GM03348 (cell line): ENCODE measurements around the gene STK39.
A peak's percentile ranks its signal among the peaks of the same experiment; 100 is the strongest.
"Not testable (repeated sequence)": the region's sequence is repeated elsewhere in the genome, so short reads cannot be mapped to it uniquely, and the experiment has no call there.

Source experiments
- DNase-seq: peaks from one replicate; pipeline ENCODE4 v3.0.0; 2012; ENCODE audit warnings: low spot score

Gene STK39

DNA sequence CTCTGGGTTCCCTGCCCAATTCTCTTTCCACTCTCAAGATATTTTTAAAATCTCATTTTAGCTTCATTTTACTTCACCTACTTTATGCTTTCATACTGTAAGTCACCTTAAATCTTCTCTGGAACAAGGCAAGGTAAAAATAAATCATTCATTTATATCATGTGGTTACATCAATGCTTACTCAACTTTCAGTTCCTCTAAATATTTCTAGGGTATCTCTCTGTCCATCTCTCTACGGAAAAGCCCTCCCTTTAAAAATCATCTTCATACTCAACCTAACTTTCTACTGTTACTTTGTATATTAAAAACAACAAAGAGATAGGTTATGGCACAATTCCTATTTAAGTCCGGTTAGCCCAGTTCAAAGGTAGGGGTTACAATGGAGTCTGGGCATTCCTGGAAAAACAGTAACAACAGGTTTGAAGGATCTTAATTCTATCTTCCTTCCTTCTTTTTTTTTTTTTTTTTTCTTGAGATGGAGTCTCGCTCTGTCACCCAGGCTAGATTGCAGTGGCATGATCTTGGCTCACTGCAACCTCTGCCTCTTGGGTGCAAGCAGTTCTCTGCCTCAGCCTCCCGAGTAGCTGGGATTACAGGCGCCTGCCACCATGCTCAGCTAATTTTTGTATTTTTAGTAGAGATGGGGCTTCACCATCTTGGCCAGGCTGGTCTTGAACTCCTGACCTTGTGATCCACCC lies 205.1 kb downstream of the STK39 start:
- DNase-seq, result not testable (repeated sequence)

DNA sequence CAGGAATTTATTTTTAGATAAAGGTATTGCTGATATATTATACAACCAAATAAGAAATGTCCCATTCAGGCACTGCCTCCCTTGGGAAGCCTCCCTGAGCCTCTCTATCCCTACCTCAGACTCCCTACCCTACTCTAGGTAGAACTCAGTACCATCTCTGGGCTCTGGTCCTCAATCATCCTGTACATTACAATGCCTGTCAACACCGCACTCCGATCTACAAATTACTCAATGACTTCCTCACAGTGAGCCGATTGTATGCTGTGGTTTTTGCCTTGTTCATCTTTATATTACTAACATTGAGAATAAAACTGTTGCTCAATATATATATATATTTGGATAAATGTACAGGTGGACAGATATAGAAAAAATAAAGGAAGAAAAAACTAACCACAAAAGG lies 207.5 kb downstream of the STK39 start:
- DNase-seq, result no peak

DNA sequence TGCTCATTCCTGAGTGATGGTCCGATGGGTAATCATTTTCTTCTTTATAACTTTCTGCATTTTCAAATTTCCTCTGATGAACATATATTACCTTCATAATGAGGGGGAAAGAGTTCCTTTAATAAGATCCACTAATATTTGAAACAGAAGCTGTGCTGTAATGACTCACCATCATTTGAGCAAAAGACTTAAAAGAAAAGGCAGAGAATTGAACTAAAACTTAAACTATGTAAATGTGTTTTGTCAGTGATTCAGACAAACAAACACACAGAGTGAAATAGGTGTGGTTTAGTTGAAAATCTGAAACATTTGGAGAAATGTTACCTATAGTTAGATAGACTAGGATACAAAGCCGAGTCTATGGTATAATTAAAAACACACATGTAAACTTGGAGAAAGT lies 209.6 kb downstream of the STK39 start:
- no peak for DNase-seq

DNA sequence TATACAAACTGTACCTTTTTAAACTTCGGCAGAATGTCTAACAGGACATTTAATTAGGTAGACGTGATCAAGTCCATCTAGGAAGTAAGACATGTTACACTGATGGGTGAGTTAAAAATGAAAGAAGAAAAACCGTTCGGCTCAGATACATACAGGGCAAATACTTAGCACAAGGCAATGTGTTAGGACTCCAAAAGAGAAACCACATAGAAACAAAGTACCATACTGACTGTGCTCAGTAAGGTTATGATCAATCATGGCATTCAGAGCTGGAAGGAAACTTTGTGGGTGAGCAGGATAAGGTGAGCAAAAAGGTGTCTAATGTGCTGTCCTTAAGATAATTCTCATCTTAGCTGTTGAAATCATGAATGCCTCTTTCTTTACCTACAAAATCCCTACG lies 211.9 kb downstream of the STK39 start:
- DNase-seq, result no peak

DNA sequence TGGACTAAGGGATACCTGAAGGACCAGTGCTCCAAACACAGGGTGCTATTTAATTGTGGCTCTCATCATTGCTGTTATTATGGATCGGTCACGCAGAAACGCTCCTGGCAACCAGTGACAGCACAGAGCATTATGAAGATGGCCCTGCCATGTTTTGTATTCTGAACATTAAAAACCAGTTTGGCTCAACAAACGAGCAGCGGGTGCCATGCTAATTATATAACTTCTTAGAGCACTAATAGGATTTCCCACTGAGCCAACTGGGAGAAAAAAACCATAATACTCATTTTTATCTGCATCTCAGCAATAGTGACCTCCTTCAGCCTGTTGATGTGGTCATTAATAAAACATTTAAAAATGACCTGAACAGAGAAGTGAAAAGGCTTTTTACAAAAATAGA lies 212.8 kb downstream of the STK39 start:
- no peak for DNase-seq

DNA sequence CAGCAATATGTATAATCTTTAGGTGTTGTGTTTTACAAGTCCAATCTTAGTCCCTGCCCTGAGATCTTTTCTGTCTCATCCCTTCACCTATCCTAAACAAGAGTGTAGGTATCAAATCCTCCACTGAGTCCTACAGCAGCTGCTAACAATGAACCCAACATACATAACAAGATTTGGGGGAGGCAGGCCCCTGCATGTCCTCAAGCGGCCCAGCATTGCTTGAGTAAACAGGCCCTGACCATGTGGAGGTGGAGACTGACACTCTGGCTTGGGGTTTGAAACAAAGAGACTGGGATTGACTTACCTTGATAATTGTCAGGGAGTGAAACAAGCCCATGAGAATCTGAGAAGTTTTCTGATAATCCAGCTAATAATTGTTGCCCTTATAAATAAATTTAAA lies 213.4 kb downstream of the STK39 start:
- no peak for DNase-seq

DNA sequence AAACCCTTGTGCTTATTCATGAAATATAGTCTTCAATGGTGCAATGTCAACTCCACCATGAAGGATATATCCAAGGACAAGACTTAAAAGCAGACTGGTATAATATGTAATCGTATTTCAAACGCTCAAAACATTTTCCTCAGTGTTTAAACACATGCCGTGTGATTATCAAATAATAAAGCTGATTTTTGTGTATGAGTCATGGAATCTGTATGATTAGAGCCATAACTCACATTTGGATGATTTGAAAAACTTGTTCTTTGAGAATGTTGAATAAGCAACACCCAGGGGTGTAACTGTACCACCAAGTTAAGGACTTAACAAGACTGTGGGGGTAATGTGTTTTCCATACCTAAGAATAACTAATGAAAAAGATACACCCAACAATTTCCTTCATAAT lies 215.3 kb downstream of the STK39 start:
- DNase-seq, result no peak

DNA sequence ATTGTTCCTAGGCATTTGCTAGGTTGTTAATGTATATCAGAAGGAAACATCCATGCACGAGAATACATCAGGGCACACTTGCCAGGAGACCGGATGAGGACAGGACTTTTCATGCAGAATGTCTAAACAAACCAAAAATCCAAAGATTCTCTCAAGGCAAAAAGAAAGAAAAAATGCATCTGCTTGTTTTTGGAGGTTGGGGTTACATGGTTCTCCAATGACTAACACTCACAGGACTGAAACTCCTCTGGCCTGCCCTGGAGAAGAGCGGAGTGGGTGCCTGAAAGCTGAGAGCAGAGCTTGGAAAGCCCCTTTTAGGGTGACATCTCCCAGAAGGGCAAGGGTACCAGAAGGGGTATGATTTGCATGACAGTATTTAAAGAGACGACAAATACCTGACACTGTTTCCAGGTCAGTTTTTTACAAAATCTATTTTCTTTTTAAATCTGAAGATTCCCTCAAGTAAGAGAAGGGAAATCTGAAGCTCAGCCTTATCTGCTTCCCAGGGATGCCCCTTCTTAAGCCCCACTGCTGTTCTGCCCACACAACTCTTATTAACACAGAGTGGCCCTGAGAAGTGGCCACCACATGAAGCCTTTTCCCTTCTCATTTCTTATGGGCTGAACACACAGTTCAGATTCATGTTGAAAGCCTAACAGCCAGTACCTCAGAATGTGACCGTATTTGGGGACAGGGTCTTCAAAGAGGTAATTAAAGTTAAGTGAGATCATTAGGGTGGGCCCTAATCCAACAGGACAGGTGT lies 216.4 kb downstream of the STK39 start:
- DNase-seq, result peak; percentile 72

DNA sequence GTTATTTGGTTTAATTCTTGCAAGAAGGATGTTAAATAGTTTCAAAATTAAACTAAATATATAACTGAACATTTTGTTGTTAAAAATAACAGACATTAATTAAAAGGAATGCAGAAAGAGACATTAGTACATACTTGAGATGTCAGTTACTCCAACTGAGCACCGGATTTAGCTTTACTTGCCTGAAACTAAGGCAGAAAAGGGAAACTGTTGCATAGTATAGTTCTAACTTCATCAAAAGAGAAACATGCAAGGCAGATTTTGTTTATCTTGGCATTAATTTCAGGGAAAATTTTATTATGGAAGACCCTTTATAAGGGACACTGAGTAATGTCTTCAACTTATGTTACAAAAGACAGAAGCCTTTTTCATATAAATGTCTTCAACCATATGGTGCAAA lies 218.3 kb downstream of the STK39 start:
- DNase-seq, result no peak

DNA sequence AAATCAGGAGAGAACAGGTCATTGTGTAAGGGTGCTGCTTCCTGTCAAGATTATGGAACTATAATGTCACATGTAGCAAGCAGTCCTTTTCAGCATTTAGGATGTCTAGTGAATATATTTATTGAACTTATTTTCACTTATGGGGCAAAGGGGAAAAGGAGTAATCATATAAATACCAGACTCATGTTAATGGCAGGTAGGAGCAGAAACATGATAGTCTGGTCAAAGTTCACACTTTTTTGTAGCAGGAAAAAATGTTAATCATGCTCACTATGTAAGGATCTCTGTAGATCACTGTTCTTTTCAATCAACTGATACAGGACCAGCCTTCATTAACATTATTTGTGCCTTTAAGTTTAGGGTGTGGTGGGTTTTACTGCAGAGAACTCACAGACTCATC lies 219.0 kb downstream of the STK39 start:
- no peak for DNase-seq

DNA sequence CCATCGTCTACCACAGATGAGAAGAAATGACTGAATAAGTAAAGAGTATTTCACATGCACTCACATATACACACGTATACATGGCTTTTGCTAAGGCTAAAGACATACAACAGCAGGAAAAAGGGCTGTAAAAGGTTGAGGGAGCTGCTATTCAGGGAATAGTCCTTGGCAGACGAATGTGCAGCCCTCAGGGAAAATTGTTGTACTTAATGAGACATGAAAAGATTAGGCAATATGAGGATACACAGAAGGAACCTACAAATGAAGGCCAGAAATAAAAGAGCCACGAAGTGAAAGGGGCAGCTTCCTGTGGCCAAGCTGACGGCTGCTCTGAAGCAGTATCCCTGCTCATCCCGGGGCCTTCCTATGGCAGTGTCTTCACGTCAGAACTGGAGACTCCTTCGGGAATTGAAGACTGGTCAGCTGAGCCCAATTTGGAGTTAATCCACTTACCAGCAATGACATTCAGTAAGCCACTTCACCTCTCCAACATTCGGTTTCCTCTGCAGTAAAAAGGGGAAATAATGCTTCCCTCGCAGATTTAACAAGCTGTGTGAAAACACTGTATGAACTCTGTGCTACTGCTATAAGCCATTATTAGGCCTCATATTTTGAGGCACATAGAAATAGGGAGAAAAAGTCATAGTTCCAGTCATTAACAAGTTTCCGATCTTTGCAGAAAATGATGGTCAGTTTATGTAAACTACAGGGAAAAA lies 221.8 kb downstream of the STK39 start:
- DNase-seq, result no peak

DNA sequence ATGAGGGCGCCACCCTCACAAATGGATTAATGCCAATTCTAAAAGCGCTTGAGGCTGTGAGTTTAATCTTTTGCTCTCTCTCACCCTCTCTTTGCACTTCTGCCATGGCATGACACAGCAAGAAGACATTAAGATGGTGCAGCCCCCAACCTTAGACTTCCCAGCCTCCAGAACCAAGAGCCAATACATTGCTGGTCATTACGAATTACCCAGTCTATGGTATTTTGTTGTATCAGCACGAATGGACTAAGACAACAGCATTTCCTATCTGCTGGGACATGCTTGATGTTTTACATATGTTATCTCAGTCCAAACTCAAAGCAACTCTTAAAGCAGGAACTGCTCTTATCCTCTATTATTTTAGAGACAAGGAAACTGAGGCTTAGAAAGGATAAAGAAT lies 222.9 kb downstream of the STK39 start:
- no peak for DNase-seq

DNA sequence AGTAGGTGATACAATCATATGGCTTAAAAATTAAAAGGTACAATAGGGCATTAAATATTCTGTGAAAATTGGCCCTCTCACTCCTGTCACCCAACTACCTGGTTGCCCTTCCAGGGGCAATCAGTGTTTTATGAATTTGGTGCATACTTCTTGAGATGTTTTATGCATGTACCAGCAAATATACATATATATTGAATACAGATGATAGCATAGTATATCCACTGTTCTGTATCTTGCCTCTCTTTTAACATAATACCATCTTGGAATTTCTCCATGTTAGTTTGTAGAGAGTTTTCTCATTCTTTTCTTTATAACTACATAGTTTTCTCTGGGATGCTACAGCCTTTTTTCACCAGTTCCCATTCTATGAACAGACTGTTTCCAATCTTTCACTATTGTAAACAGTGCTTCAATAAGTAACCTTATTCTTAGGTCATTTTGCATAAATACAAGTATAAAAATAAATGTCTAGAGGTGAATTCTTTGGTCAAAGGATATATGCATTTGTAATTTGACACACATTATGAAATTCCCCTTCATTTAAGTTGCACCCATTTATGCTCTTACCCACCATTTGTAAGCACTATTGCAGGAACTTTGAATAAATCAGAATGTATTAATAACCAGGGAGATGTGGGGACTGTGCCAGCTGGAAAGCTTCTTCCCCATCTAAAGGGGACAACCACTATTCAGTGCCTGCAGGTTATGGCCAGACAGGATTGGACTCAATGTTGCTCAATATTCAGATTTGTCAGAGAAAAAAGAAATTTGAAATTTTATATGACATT lies 225.4 kb downstream of the STK39 start:
- DNase-seq, result no peak

DNA sequence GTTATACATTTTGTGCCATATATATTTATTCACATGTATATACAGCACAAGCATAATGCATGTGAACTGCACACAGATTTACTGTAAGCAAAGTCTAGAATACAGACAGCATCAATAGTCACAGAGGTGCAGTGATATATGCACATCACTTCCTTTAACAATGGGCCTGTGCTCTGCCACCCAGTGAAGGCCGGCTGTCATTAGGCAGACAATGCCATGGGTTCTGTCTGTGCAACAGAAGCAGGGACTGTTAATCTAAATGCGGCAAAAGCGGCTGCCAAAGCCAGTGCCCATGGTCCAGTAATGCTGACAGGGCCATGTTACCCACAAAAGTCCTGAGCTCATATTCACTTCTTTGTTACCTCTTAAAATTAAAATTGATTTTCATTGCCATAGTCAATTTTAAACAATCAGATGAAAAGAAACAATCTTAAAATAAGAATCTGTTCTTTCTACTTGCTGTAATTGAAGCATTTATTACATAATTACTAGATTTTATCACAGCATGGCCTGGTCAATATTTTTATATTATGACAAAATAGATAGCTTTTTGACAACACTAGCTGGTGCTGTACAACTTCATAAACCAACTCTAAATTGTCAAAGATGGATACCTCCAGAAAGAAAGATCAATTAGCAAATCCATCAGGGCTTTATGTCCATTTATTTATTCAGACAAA lies 232.0 kb downstream of the STK39 start:
- DNase-seq, result no peak

DNA sequence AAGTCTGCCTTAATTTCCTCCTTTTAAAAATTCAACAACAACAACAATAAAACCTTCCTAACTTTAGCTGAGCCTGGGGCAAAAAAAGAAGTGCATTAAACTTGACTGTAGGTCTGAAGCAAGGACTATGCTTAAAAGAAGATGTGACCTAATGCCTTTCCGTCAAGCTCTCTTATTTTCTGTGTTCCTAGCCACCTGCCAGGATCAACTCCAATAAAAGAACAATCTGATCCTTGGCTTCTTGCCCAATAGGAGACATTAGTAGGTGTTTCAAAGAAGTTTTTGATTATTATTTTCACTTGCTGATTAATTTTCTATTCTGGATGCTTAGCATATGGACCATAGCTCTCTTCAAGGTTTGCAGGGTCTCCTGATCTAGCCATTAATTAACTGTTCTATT lies 237.5 kb downstream of the STK39 start:
- no peak for DNase-seq

DNA sequence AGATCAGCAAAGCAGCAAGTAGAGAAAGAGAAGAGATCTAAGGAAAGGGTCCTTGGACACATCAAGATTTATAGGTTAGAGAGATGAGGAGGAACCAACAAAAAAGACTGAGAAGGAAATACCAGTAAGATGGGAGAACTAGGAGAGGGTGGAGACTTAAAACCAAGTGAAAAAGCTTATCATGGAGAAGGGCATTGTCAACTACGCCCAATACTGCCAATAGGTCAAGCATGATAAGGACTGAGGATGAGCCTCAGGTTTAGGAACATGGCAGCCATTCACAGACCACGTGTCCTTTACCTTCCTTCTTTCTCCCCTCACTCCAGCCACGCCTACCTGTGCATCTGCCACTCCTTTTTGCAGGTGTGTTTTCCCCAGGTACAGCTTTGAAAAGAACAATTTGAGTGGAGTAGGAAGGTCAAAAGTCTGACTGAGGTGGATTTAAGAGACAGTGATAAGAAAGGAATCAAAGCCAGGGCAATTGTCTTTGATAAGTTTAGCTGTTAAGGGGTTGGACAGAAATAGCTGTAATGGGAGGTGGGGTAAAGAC lies 238.7 kb downstream of the STK39 start:
- DNase-seq, result no peak

DNA sequence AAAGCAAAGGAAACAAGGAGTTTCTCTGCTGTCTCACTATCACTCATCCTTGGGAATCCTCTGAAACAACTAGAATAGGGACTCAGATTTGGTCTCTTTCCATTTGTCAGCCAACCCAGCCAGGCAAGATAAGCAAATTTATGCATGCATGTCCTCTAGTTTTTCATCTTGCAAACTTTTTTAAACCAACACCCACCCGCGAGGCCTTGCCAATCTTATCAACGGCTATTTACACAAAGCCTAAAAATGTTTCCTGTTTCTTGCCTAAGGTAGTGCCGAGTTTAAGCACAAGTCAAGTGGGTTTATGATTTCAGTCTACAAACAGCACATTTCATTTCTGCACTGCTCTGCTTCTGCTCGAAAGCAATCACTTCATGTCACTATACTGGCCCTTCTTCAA lies 240.9 kb downstream of the STK39 start:
- no peak for DNase-seq

DNA sequence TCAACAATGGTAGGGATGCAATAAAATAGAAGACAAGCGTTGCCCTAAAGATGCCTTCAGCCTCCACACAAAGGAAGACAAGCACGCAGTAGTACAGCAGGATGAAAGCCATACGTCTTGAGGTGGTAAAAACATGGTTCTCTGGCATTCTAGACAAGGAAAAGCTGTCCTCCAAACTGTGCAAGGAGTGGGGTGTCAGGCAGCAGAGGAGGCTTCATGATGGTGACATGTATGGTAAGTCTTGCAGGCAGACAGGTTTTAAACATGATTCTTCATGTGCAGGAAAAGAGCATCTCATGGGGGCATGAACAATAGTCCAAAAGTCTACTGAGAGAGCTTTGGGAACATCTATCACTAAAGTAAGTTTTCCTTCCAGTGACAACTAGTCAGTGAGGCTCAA lies 241.8 kb downstream of the STK39 start:
- no peak for DNase-seq

DNA sequence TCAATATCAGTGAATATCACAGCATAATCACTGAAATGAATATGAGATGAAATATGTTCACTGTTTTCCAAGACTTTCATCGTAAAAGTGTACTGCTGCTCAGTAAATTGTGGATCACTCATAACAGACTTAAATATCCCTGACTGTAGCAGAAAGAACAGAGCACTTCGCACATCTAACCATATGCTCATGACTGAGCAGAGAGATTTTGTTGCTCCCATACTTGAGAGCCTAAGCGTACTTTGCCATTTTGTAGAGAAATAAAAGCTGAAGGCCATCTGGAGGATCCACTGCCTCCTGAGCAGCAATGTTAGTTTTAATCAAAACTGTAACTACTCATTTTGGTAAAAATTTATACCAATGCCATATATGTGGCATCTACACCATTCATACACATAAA lies 243.5 kb downstream of the STK39 start:
- no peak for DNase-seq

DNA sequence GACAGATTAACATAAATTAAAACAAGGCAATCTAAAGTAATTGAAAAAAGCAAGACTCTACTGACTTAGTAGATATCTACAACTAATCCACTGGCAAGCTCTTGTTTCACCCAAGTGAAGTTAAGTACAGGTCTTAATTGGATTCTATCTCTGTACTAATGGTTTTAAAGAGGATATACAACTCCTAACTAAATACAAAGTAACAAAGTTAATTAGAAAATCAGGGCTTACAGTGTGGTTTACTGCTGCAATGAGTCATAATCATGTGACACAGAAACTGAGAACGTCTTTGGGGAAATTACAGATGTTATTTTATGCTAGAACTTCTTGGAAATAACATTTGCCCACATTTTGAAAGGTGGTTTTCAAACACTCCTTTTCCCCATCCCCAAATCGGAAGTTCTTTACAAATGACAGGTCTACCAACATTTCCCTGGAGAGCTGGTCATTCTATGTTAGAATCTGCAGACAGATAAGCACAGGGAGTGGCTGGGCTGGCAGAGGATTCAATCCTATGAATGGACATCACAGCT lies 245.3 kb downstream of the STK39 start:
- DNase-seq, result peak; percentile 24

DNA sequence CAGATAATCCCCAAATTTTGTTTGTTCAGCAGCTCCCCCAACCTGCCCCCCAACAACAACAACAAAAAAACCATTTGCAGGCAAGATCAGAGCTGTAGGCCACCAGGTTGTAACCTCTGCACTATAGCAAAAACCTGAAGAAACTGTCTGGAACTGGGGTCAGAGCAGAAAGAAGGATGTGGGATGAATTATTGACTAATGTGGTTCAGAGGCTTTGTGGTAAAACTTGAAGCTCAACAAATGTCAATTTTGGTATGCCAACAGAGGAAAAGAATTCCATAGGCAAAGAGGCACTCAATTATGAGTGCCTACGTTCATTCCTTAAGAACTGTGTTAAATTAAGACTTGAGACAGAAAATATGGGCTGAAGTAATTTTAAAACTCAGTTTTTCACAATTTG lies 255.1 kb downstream of the STK39 start:
- DNase-seq, result no peak
